Osteoblast (primary cell): ENCODE results near the gene TTLL4. TPM values are rescaled to one million over a fixed set of nuclear protein-coding genes. Genes with fewer than 3 reads are reported as not detected.

Source experiments
- DNase-seq: peaks from one replicate; pipeline ENCODE4 v3.0.0; 2011; ENCODE audit warnings: low spot score, mixed read lengths; ENCODE audit not compliant: insufficient read length; ENCODE audit errors: missing footprints
- H2AFZ ChIP-seq: 2 replicates; pipeline ENCODE4 v1.6.0; 2011; ENCODE audit warnings: mild to moderate bottlenecking, low read length
- H3K27ac ChIP-seq: 2 replicates; pipeline ENCODE4 v1.5.1; 2011; ENCODE audit warnings: mild to moderate bottlenecking, low read depth, low read length, moderate library complexity
- H3K27me3 ChIP-seq: 2 replicates; pipeline ENCODE4 v1.6.0; 2012; ENCODE audit warnings: mild to moderate bottlenecking, control low read depth, inconsistent platforms, low read length, moderate library complexity; ENCODE audit not compliant: insufficient read depth
- H3K36me3 ChIP-seq: 2 replicates; pipeline ENCODE4 v1.5.1; 2011; ENCODE audit warnings: mild to moderate bottlenecking, low read length, control low read depth, moderate library complexity; ENCODE audit not compliant: insufficient read depth
- H3K4me1 ChIP-seq: 2 replicates; pipeline ENCODE4 v1.5.1; 2011; ENCODE audit warnings: mild to moderate bottlenecking, low read length, control low read depth, moderate library complexity; ENCODE audit not compliant: insufficient read depth
- H3K4me2 ChIP-seq: 2 replicates; pipeline ENCODE4 v1.6.0; 2011; ENCODE audit warnings: mild to moderate bottlenecking, low read length; ENCODE audit not compliant: insufficient read depth
- H3K4me3 ChIP-seq: fragments of 200-600 bp; sonication (generic); 3 replicates; pipeline ENCODE4 v1.5.1; 2012; ENCODE audit warnings: mild to moderate bottlenecking, low read length, inconsistent platforms; ENCODE audit not compliant: insufficient read depth
- H3K79me2 ChIP-seq: 2 replicates; pipeline ENCODE4 v1.6.0; 2012; ENCODE audit warnings: mild to moderate bottlenecking, low read length, control low read depth, inconsistent platforms; ENCODE audit not compliant: insufficient read depth
- H3K9me3 ChIP-seq: 2 replicates; pipeline ENCODE4 v1.5.1; 2011; ENCODE audit warnings: low read depth, low read length, control low read depth
- H4K20me1 ChIP-seq: 2 replicates; pipeline ENCODE4 v1.6.0; 2012; ENCODE audit warnings: mild to moderate bottlenecking, low read length, control low read depth; ENCODE audit not compliant: insufficient read depth
- total RNA-seq: library from RNA; depleted of rRNA; stranded (reverse); fragments of >200 nt; gene quantifications from 2 replicates; pipeline ENCODE4 v1.2.3, GENCODE V29; 2012
- TF ChIP-seq, protein P1 (sequence below): IDR thresholded peaks from 2 replicates; pipeline ENCODE4 v1.5.1; 2011; ENCODE audit warnings: mild to moderate bottlenecking, low read depth, low read length, moderate library complexity; ENCODE audit errors: extremely low read depth

Gene TTLL4
- total RNA-seq, 1 donor, result 13.0 TPM

DNA sequence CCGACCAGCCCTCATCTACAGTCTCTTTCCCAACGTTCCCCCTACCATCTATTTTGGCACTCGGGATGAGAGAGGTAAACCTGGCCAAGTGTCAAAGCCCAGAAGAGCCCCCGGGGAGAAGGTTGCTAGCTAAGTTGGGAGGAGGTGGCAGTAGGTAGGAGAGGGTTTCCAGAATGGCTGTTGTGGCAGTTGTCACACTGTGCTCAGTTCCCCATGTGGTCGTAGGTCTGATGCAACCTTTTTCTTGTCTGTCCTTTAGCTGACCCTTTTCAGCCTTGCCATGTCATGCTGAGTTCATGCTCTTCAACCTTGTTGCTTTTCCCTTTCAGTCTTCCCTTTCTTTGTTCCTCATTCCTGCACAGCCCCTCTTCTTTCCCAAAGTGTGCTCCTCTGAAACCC is 34.5 kb downstream of the TTLL4 start:
- no peak overlapping the region for H3K4me2 ChIP-seq
- TF ChIP-seq, protein P1, sequence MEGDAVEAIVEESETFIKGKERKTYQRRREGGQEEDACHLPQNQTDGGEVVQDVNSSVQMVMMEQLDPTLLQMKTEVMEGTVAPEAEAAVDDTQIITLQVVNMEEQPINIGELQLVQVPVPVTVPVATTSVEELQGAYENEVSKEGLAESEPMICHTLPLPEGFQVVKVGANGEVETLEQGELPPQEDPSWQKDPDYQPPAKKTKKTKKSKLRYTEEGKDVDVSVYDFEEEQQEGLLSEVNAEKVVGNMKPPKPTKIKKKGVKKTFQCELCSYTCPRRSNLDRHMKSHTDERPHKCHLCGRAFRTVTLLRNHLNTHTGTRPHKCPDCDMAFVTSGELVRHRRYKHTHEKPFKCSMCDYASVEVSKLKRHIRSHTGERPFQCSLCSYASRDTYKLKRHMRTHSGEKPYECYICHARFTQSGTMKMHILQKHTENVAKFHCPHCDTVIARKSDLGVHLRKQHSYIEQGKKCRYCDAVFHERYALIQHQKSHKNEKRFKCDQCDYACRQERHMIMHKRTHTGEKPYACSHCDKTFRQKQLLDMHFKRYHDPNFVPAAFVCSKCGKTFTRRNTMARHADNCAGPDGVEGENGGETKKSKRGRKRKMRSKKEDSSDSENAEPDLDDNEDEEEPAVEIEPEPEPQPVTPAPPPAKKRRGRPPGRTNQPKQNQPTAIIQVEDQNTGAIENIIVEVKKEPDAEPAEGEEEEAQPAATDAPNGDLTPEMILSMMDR, result no peak
- H2AFZ ChIP-seq, result no peak overlapping the region
- no peaks in the 10 kb centered on the region for H3K79me2 ChIP-seq
- DNase-seq, result no peak
- H3K36me3 ChIP-seq, result peaks cover 47% of the 10 kb centered on the region
- no peaks in the 10 kb centered on the region for H4K20me1 ChIP-seq
- H3K9me3 ChIP-seq, result no peaks in the 10 kb centered on the region
- H3K4me1 ChIP-seq, result no peaks in the 10 kb centered on the region
- no peak overlapping the region for H3K4me3 ChIP-seq
- no peak overlapping the region for H3K27ac ChIP-seq
- H3K27me3 ChIP-seq, result no peaks in the 10 kb centered on the region

DNA sequence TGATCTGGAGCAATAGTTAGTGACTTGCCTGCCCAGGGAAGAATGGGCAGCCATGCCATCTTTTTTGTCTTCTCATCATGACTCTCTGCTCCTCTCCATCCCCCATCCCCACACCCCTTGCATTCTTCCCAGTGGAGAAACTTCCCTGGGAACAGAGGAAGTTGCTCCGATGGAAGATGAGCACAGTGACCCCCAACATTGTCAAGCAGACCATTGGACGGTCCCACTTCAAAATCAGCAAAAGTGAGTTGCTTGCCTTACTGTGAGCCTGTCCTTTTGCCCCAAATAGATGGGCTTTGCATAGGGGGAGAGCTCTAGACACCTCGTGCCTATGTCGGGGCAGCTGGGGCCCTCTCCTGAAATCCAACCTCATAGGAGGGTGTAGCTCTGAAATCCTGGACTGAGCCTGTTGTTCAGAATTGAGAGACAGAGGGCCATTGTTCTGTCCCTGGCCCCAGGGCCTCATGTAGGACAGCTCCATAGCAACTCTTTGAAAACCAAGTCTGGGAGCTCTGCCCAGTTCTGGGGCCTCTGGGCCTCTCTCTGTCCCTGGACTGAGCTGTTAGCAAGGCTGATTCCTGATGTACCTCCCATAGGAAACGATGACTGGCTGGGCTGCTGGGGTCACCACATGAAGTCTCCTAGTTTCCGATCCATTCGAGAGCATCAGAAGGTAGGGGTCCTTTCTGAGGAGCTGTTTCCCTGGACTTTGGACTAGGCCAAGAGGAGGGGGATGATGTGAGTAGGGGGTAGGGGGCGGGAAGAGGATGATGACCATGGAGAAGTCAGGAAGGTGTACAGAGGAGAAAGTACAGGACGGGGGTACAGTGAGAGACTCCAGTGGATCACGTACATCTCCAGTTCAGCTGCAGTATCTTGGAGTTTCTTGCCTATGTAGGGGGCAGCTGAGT is 35.2 kb downstream of the TTLL4 start:
- H3K4me1 ChIP-seq, result no peaks in the 10 kb centered on the region
- H3K9me3 ChIP-seq, result no peaks in the 10 kb centered on the region
- TF ChIP-seq, protein P1, result no peak
- DNase-seq, result peak; percentile 35
- no peak overlapping the region for H3K4me2 ChIP-seq
- no peak overlapping the region for H3K4me3 ChIP-seq
- no peaks in the 10 kb centered on the region for H3K79me2 ChIP-seq
- H3K36me3 ChIP-seq, result peaks cover 48% of the 10 kb centered on the region
- H4K20me1 ChIP-seq, result no peaks in the 10 kb centered on the region
- H3K27me3 ChIP-seq, result no peaks in the 10 kb centered on the region
- no peak overlapping the region for H3K27ac ChIP-seq
- no peak overlapping the region for H2AFZ ChIP-seq

DNA sequence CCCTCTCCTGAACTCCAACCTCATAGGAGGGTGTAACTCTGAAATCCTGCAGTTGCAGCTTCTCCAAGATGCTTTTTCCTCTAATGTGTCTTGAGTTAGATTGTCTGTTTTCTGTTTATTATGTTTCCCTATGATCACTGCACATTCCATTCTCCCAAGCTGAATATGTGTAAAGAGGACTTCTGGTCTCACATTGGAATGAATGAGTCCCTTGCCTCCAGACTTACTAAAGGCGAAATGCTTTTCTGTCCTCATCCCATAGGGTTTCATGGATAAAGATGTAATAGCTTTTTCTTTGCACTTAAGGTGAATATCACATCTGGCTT is 35.8 kb downstream of the TTLL4 start:
- H3K79me2 ChIP-seq, result no peaks in the 10 kb centered on the region
- no peaks in the 10 kb centered on the region for H3K9me3 ChIP-seq
- H3K36me3 ChIP-seq, result peaks cover 53% of the 10 kb centered on the region
- DNase-seq, result no peak
- H2AFZ ChIP-seq, result no peak overlapping the region
- TF ChIP-seq, protein P1, result no peak
- H3K27ac ChIP-seq, result no peak overlapping the region
- no peak overlapping the region for H3K4me3 ChIP-seq
- no peaks in the 10 kb centered on the region for H4K20me1 ChIP-seq
- H3K4me2 ChIP-seq, result no peak overlapping the region
- no peaks in the 10 kb centered on the region for H3K4me1 ChIP-seq
- no peaks in the 10 kb centered on the region for H3K27me3 ChIP-seq

DNA sequence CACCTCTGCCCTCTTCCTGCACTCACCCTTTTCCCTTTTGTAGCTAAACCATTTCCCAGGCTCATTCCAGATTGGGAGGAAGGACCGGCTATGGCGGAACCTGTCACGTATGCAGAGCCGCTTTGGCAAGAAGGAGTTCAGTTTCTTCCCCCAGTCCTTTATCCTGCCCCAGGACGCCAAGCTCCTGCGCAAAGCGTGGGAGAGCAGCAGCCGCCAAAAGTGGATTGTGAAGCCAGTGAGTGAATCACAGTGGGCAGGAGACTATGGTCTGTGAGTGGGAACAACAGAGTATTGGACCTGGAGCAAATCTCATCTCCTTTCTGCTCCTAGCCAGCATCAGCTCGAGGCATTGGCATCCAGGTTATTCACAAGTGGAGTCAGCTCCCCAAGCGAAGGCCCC is 36.3 kb downstream of the TTLL4 start:
- Histone ChIP-seq H3K4me2 (no peak overlapping the region), H3K27ac (no peak overlapping the region), H3K9me3 (no peaks in the 10 kb centered on the region), H2AFZ (no peak overlapping the region), H4K20me1 (no peaks in the 10 kb centered on the region), H3K27me3 (no peaks in the 10 kb centered on the region), H3K4me3 (no peak overlapping the region), H3K4me1 (no peaks in the 10 kb centered on the region), H3K36me3 (peaks cover 56% of the 10 kb centered on the region), H3K79me2 (no peaks in the 10 kb centered on the region)
- DNase-seq, result no peak
- TF ChIP-seq, protein P1, result no peak
